ENCODE data around the gene ANAPC15.
A peak's percentile ranks its signal among the peaks of the same experiment; 100 is the strongest.

The ANAPC15 gene

GRCh38 chr11:72072348-72072747, 40.1 kb downstream of the ANAPC15 start:
- Histone ChIP-seq H3F3A (ENCODE audit: control insufficient read depth, insufficient read depth) (no peaks in the 10 kb centered on the region), H3K27ac (ENCODE audit: low read depth, low read length) (no peak overlapping the region), H4K20me1 (ENCODE audit: control insufficient read depth, insufficient read depth, low read depth, low read length) (peaks cover 16% of the 10 kb centered on the region; the same call in 1 of the 2 replicates), H3K4me3 (ENCODE audit: low read length) (no peak overlapping the region), H3K36me3 (ENCODE audit: control insufficient read depth, low read length) (peaks cover 56% of the 10 kb centered on the region), H3K4me1 (ENCODE audit: control insufficient read depth, low read length) (peaks cover 43% of the 10 kb centered on the region), H3K4me2 (ENCODE audit: low read length) (no peak overlapping the region), H3K9me2 (replicated peaks; ENCODE audit: control insufficient read depth, low read length) (no peaks in the 10 kb centered on the region), H3K79me2 (ENCODE audit: control insufficient read depth, low read length) (peaks cover 97% of the 10 kb centered on the region), H3K9me3 (ENCODE audit: control insufficient read depth, insufficient read depth, low read length) (no peaks in the 10 kb centered on the region), H3K27me3 (ENCODE audit: control insufficient read depth, low read length) (no peaks in the 10 kb centered on the region)
- TF ChIP-seq, protein P1, sequence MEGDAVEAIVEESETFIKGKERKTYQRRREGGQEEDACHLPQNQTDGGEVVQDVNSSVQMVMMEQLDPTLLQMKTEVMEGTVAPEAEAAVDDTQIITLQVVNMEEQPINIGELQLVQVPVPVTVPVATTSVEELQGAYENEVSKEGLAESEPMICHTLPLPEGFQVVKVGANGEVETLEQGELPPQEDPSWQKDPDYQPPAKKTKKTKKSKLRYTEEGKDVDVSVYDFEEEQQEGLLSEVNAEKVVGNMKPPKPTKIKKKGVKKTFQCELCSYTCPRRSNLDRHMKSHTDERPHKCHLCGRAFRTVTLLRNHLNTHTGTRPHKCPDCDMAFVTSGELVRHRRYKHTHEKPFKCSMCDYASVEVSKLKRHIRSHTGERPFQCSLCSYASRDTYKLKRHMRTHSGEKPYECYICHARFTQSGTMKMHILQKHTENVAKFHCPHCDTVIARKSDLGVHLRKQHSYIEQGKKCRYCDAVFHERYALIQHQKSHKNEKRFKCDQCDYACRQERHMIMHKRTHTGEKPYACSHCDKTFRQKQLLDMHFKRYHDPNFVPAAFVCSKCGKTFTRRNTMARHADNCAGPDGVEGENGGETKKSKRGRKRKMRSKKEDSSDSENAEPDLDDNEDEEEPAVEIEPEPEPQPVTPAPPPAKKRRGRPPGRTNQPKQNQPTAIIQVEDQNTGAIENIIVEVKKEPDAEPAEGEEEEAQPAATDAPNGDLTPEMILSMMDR (IDR thresholded peaks at IDR 0.05; ENCODE audit: low read depth, low read length, poor library complexity, severe bottlenecking), result no peak
- no peak for TF ChIP-seq EZH2phosphoT487 (IDR thresholded peaks at IDR 0.05; ENCODE audit: borderline replicate concordance, low read length)

- Histone ChIP-seq H3K36me3 (ENCODE audit: control insufficient read depth, low read length) (peaks cover 56% of the 10 kb centered on the region), H3F3A (ENCODE audit: control insufficient read depth, insufficient read depth) (no peaks in the 10 kb centered on the region), H4K20me1 (ENCODE audit: control insufficient read depth, insufficient read depth, low read depth, low read length) (peaks cover 16% of the 10 kb centered on the region; the same call in 1 of the 2 replicates), H3K79me2 (ENCODE audit: control insufficient read depth, low read length) (peaks cover 95% of the 10 kb centered on the region), H3K4me2 (ENCODE audit: low read length) (no peak overlapping the region), H3K4me1 (ENCODE audit: control insufficient read depth, low read length) (peaks cover 38% of the 10 kb centered on the region), H3K27me3 (ENCODE audit: control insufficient read depth, low read length) (no peaks in the 10 kb centered on the region), H3K27ac (ENCODE audit: low read depth, low read length) (no peak overlapping the region), H3K4me3 (ENCODE audit: low read length) (no peak overlapping the region), H3K9me2 (replicated peaks; ENCODE audit: control insufficient read depth, low read length) (no peaks in the 10 kb centered on the region), H3K9me3 (ENCODE audit: control insufficient read depth, insufficient read depth, low read length) (no peaks in the 10 kb centered on the region)
- TF ChIP-seq, protein P1 (IDR thresholded peaks at IDR 0.05; ENCODE audit: low read depth, low read length, poor library complexity, severe bottlenecking), result no peak
- no peak for TF ChIP-seq EZH2phosphoT487 (IDR thresholded peaks at IDR 0.05; ENCODE audit: borderline replicate concordance, low read length)
These were observed 42.0 kb downstream of the ANAPC15 start for GRCh38 chr11:72070491-72070890.

DNA sequence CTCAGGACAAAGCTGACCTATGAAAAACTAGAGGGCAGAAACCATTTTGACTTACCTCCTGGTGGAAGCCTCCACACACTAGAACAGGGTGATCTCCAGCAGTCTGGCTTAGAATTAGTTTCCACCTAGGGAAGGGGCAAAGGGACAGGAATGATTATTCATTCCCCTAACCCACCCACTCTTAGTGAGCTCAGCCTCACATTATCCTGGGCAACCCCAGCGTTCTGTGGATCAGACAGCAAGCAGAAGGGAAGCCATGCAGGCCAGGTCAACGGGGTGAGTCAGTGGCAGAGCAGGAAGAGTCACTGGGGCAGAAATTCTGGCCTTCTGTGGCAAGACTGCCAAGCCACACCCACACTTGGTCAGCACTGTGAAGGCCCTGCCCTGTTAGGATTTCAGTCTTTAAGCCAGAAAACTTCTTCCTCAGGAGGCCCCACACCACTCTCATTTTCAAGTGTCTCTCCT, 42.7 kb downstream of the ANAPC15 start:
- peaks cover 54% of the 10 kb centered on the region for H3K36me3 ChIP-seq (ENCODE audit: control insufficient read depth, low read length)
- H3F3A ChIP-seq (ENCODE audit: control insufficient read depth, insufficient read depth), result no peaks in the 10 kb centered on the region
- H3K9me3 ChIP-seq (ENCODE audit: control insufficient read depth, insufficient read depth, low read length), result no peaks in the 10 kb centered on the region
- no peaks in the 10 kb centered on the region for H3K9me2 ChIP-seq (replicated peaks; ENCODE audit: control insufficient read depth, low read length)
- H3K4me3 ChIP-seq (ENCODE audit: low read length), result no peak overlapping the region
- peaks cover 35% of the 10 kb centered on the region for H3K4me1 ChIP-seq (ENCODE audit: control insufficient read depth, low read length)
- peaks cover 90% of the 10 kb centered on the region for H3K79me2 ChIP-seq (ENCODE audit: control insufficient read depth, low read length)
- no peak overlapping the region for H3K27ac ChIP-seq (ENCODE audit: low read depth, low read length)
- peaks cover 13% of the 10 kb centered on the region; the same call in 1 of the 2 replicates for H4K20me1 ChIP-seq (ENCODE audit: control insufficient read depth, insufficient read depth, low read depth, low read length)
- H3K27me3 ChIP-seq (ENCODE audit: control insufficient read depth, low read length), result no peaks in the 10 kb centered on the region
- H3K4me2 ChIP-seq (ENCODE audit: low read length), result peak overlapping the region; percentile 23; the same call in 1 of the 2 replicates
- TF ChIP-seq, protein P1 (IDR thresholded peaks at IDR 0.05; ENCODE audit: low read depth, low read length, poor library complexity, severe bottlenecking), result no peak
- no peak for TF ChIP-seq EZH2phosphoT487 (IDR thresholded peaks at IDR 0.05; ENCODE audit: borderline replicate concordance, low read length)

Data from DOHH2 (cell line).